AG10803 (cell line): ENCODE results near the gene MID1.

Experiments
- DNase-seq: peaks from one replicate; pipeline ENCODE4 v3.0.0; 2010; ENCODE audit warnings: low read depth
- H3K4me3 ChIP-seq: 2 replicates; pipeline ENCODE4 v1.5.1; 2011; ENCODE audit warnings: mild to moderate bottlenecking, low read length, control low read depth
- CTCF ChIP-seq: conservative IDR thresholded peaks from 2 replicates; pipeline ENCODE4 v1.5.1; 2011; ENCODE audit warnings: mild to moderate bottlenecking, low read length, control low read depth, inconsistent platforms

The MID1 gene

GRCh38 chrX:10415306-10416001, 204.9 kb downstream of the MID1 start:
- peak overlapping the region; percentile 20; the same call in 1 of the 2 replicates for H3K4me3 ChIP-seq
- DNase-seq, result peak; percentile 55

DNA sequence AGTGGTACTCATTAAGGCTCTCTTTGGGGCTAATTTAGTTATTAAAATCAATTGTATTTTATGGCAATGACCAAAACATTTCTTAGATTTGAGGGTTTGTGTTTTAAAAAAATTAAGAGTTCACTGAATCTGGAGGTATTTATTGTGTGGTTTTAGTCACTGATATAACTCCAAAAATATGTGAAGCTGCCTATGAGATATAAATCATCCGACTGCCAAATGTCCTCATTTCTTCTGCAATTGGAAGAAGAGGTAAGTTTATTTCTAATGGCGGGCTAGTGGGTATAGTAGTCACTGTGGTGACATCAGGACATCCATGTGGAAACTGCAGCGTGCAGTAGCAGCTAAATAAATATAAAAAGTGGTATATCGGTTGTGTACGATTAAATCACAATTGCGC, 205.5 kb downstream of the MID1 start:
- peak; percentile 62 for DNase-seq

More at GRCh38 chrX:10415306-10416001, 204.9 kb downstream of the MID1 start:
- no peak for TF ChIP-seq CTCF

GRCh38 chrX:10414156-10414824, 206.1 kb downstream of the MID1 start:
- no peak overlapping the region for H3K4me3 ChIP-seq
- no peak for TF ChIP-seq CTCF

More for the DNA sequence above, 205.5 kb downstream of the MID1 start:
- H3K4me3 ChIP-seq, result no peak overlapping the region; the same call in 1 of the 2 replicates
- no peak for TF ChIP-seq CTCF

DNA sequence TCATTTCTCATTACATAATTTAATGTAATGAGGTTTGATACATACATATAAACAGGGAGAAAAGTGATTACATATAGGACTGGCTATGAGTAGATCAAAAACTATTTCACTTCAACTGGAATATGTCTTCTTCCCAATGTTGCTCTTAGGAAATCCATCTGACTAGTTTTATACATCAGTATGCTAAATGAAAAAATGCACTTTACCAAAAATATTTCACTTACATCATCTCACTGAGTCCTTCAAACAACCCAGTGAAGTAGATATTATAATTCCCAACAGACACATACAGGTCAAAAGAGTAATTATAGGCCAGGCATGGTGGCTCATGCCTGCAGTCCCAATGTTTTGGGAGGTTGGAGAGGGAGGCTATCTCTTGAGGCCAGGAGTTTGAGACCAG, 215.9 kb downstream of the MID1 start:
- no peak for TF ChIP-seq CTCF
- peak; percentile 77 for DNase-seq
- H3K4me3 ChIP-seq, result no peak overlapping the region

More at GRCh38 chrX:10414156-10414824, 206.1 kb downstream of the MID1 start:
- DNase-seq, result no peak

GRCh38 chrX:10401239-10401638, 219.1 kb downstream of the MID1 start:
- no peak overlapping the region for H3K4me3 ChIP-seq
- no peak for TF ChIP-seq CTCF
- no peak for DNase-seq

GRCh38 chrX:10399043-10399741, 221.2 kb downstream of the MID1 start:
- H3K4me3 ChIP-seq, result no peak overlapping the region
- no peak for DNase-seq
- no peak for TF ChIP-seq CTCF
